Calu3 (cell line): Measurements from ENCODE around the gene PPP4R3A. TPM values are rescaled to one million over a fixed set of nuclear protein-coding genes. Genes with fewer than 3 reads are reported as not detected.

Experiments
- BruUV-seq: library from RNA; stranded (reverse); fragments of 400-500 nt; replicated peaks from 2 replicates; lab custom pipeline; 2021; lab: Mats Ljungman, UMichigan
- CTCF ChIA-PET: fragments of 300-600 bp; sonication (Branson Sonifier 250); formaldehyde crosslinking; loops from one replicate; lab custom pipeline; 2022; ENCODE audit warnings: antibody characterized with exemption; lab: Charles Lee
- DNase-seq: peaks from one replicate; pipeline ENCODE4 v3.0.0; 2022
- H3K27ac Mint-ChIP-seq: one replicate; pipeline ENCODE4 v1.8.0; 2022; ENCODE audit warnings: mixed read lengths; ENCODE audit not compliant: unreplicated experiment
- H3K27me3 Mint-ChIP-seq: one replicate; pipeline ENCODE4 v1.8.0; 2022; ENCODE audit warnings: mixed read lengths; ENCODE audit not compliant: unreplicated experiment
- H3K36me3 Mint-ChIP-seq: one replicate; pipeline ENCODE4 v1.8.0; 2022; ENCODE audit warnings: mild to moderate bottlenecking, moderate library complexity, mixed read lengths; ENCODE audit not compliant: insufficient read depth, unreplicated experiment
- H3K4me1 Mint-ChIP-seq: one replicate; pipeline ENCODE4 v1.8.0; 2022; ENCODE audit warnings: mild to moderate bottlenecking, low read depth, mixed read lengths; ENCODE audit not compliant: unreplicated experiment
- H3K4me3 Mint-ChIP-seq: one replicate; pipeline ENCODE4 v1.8.0; 2022; ENCODE audit warnings: mild to moderate bottlenecking, low read depth, moderate library complexity, mixed read lengths; ENCODE audit not compliant: unreplicated experiment
- H3K9me3 Mint-ChIP-seq: one replicate; pipeline ENCODE4 v1.8.0; 2022; ENCODE audit warnings: low read depth, mixed read lengths; ENCODE audit not compliant: unreplicated experiment
- CTCF ChIP-seq: fragments of 200-600 bp; IDR thresholded peaks from one replicate; pipeline ENCODE4 v1.8.0; 2022; ENCODE audit warnings: antibody characterized with exemption; ENCODE audit not compliant: unreplicated experiment
- intact Hi-C: fragments of 100-400 bp; cut with micrococcal nuclease; formaldehyde crosslinking; loops from one replicate; pipeline ENCODE4 v1.10.0; 2022; ENCODE audit not compliant: unreplicated experiment
- total RNA-seq: library from RNA; stranded (reverse); gene quantifications from 2 replicates; pipeline ENCODE4 v1.2.3, GENCODE V29; 2022

The PPP4R3A gene
- total RNA-seq, 1 experiment from 2014 or later, result 82.2 TPM

- Mint-ChIP-seq H3K4me3 (peak overlapping the region; percentile 93), H3K4me1 (peaks cover 32% of the 10 kb centered on the region), H3K27me3 (no peaks in the 10 kb centered on the region), H3K27ac (peak overlapping the region; percentile 86), H3K36me3 (peaks cover 38% of the 10 kb centered on the region), H3K9me3 (no peaks in the 10 kb centered on the region)
- TSS peak; percentile 41 for BruUV-seq
- intact Hi-C loops, result loop anchor here (5.0 kb wide), 1 partner anchor 49 kb away; no protein-coding TSS in a partner anchor
- no peak for TF ChIP-seq CTCF
- CTCF ChIA-PET, result interaction anchor here (0.8 to 1.8 kb wide), 5 partner anchors 13 to 93 kb away, joined by 3 to 6 read pairs (median 4); no protein-coding TSS in a partner anchor
- no peak for DNase-seq
Measured at GRCh38 chr14:91415794-91416743, 94.0 kb downstream of the PPP4R3A start.

- DNase-seq, result no peak
- CTCF ChIA-PET, result interaction anchor here (0.6 to 1.3 kb wide), 3 partner anchors 85 to 449 kb away, joined by 3 to 9 read pairs (median 3); no protein-coding TSS in a partner anchor
- no peak for TF ChIP-seq CTCF
- BruUV-seq, result no TSS peak
- Mint-ChIP-seq H3K27me3 (no peaks in the 10 kb centered on the region), H3K4me1 (peaks cover 32% of the 10 kb centered on the region), H3K4me3 (no peak overlapping the region), H3K36me3 (peaks cover 43% of the 10 kb centered on the region), H3K27ac (no peak overlapping the region), H3K9me3 (no peaks in the 10 kb centered on the region)
- intact Hi-C loops, result no loop called here
Measured at GRCh38 chr14:91414475-91414833, 95.7 kb downstream of the PPP4R3A start.

GRCh38 chr14:91413547-91414474, 96.3 kb downstream of the PPP4R3A start:
- peak; percentile 75 for DNase-seq

More at GRCh38 chr14:91413547-91414474, 96.3 kb downstream of the PPP4R3A start:
- Mint-ChIP-seq H3K27ac (no peak overlapping the region), H3K4me3 (peak overlapping the region; percentile 13), H3K36me3 (peaks cover 43% of the 10 kb centered on the region), H3K27me3 (no peaks in the 10 kb centered on the region), H3K4me1 (peaks cover 26% of the 10 kb centered on the region), H3K9me3 (no peaks in the 10 kb centered on the region)
- intact Hi-C loops, result no loop called here
- no peak for TF ChIP-seq CTCF
- CTCF ChIA-PET, result interaction anchor here (0.7 to 1.3 kb wide), 3 partner anchors 85 to 241 kb away, joined by 3 read pairs; no protein-coding TSS in a partner anchor
- BruUV-seq, result no TSS peak
